H9 (cell line): ENCODE data around the gene LYAR. TPM values are rescaled to one million over a fixed set of nuclear protein-coding genes. Genes with fewer than 3 reads are reported as not detected.
"Not testable (repeated sequence)": the region's sequence is repeated elsewhere in the genome, so short reads cannot be mapped to it uniquely, and the experiment has no call there.

Experiments
- DNase-seq: peaks from one replicate; pipeline ENCODE4 v3.0.0-alpha.2; 2017
- H2AFZ ChIP-seq: one replicate; pipeline ENCODE4 v1.6.1; 2013; ENCODE audit warnings: mild to moderate bottlenecking, low read length, control low read depth, moderate library complexity
- H2AK5ac ChIP-seq: 2 replicates; pipeline ENCODE4 v1.6.1; 2013; ENCODE audit warnings: low read length, control low read depth, mixed read lengths; ENCODE audit not compliant: insufficient read length
- H2BK120ac ChIP-seq: one replicate; pipeline ENCODE4 v1.6.1; 2013; ENCODE audit warnings: low read depth, mild to moderate bottlenecking, low read length, control low read depth, inconsistent platforms; ENCODE audit not compliant: poor library complexity, severe bottlenecking
- H2BK12ac ChIP-seq: 2 replicates; pipeline ENCODE4 v1.6.1; 2013; ENCODE audit warnings: low read length, control low read depth, mixed read lengths, low read depth; ENCODE audit not compliant: insufficient read length
- H2BK15ac ChIP-seq: 2 replicates; pipeline ENCODE4 v1.6.1; 2013; ENCODE audit warnings: low read depth, low read length, control low read depth
- H2BK20ac ChIP-seq: one replicate; pipeline ENCODE4 v1.6.1; 2013; ENCODE audit warnings: low read depth, mild to moderate bottlenecking, low read length, control low read depth, inconsistent platforms; ENCODE audit not compliant: poor library complexity, severe bottlenecking
- H2BK5ac ChIP-seq: 2 replicates; pipeline ENCODE4 v1.6.1; 2013; ENCODE audit warnings: low read length, control low read depth, mixed read lengths; ENCODE audit not compliant: insufficient read length
- H3K14ac ChIP-seq: 2 replicates; pipeline ENCODE4 v1.6.1; 2013; ENCODE audit warnings: low read length, control low read depth; ENCODE audit not compliant: insufficient read depth
- H3K18ac ChIP-seq: 2 replicates; pipeline ENCODE4 v1.6.1; 2013; ENCODE audit warnings: low read depth, mild to moderate bottlenecking, mixed read lengths, low read length, control low read depth; ENCODE audit not compliant: insufficient read length
- H3K23ac ChIP-seq: 2 replicates; pipeline ENCODE4 v1.6.1; 2013; ENCODE audit warnings: low read length, control low read depth, mixed read lengths, low read depth; ENCODE audit not compliant: insufficient read length
- H3K23me2 ChIP-seq: 2 replicates; pipeline ENCODE4 v1.6.1; 2013; ENCODE audit warnings: low read depth, mild to moderate bottlenecking, mixed read lengths, low read length, control low read depth; ENCODE audit not compliant: insufficient read length, poor library complexity, severe bottlenecking
- H3K27ac ChIP-seq: 2 replicates; pipeline ENCODE4 v1.5.1; 2013; ENCODE audit warnings: low read length, control low read depth, mixed read lengths, low read depth; ENCODE audit not compliant: insufficient read length
- H3K27me3 ChIP-seq: 2 replicates; pipeline ENCODE4 v1.6.1; 2013; ENCODE audit warnings: low read length, control low read depth, inconsistent platforms; ENCODE audit not compliant: insufficient read depth
- H3K4ac ChIP-seq: 2 replicates; pipeline ENCODE4 v1.6.1; 2013; ENCODE audit warnings: low read depth, mild to moderate bottlenecking, control low read depth, inconsistent platforms, low read length, moderate library complexity
- H3K4me1 ChIP-seq: 2 replicates; pipeline ENCODE4 v1.6.1; 2013; ENCODE audit warnings: low read length, control low read depth, inconsistent platforms; ENCODE audit not compliant: insufficient read depth
- H3K4me2 ChIP-seq: 2 replicates; pipeline ENCODE4 v1.6.1; 2013; ENCODE audit warnings: low read length, control low read depth, mixed read lengths; ENCODE audit not compliant: insufficient read length, insufficient read depth
- H3K56ac ChIP-seq: 2 replicates; pipeline ENCODE4 v1.6.1; 2013; ENCODE audit warnings: low read depth, mild to moderate bottlenecking, mixed read lengths, low read length, control low read depth; ENCODE audit not compliant: insufficient read length
- H3K79me1 ChIP-seq: 2 replicates; pipeline ENCODE4 v1.6.1; 2013; ENCODE audit warnings: low read depth, mild to moderate bottlenecking, moderate library complexity, low read length, control low read depth, inconsistent platforms; ENCODE audit not compliant: insufficient read depth, poor library complexity, severe bottlenecking
- H3K79me2 ChIP-seq: 2 replicates; pipeline ENCODE4 v1.6.1; 2013; ENCODE audit warnings: low read length, control low read depth, inconsistent platforms; ENCODE audit not compliant: insufficient read depth
- H3K9ac ChIP-seq: 2 replicates; pipeline ENCODE4 v1.6.1; 2013; ENCODE audit warnings: low read length, control low read depth, mixed read lengths; ENCODE audit not compliant: insufficient read length; ENCODE audit errors: extremely low read depth
- H3K9me3 ChIP-seq: one replicate; pipeline ENCODE4 v1.6.1; 2013; ENCODE audit warnings: low read depth, low read length, inconsistent platforms; ENCODE audit not compliant: control insufficient read depth
- H3T11ph ChIP-seq: one replicate; pipeline ENCODE4 v1.6.1; 2013; ENCODE audit warnings: mild to moderate bottlenecking, low read length, control low read depth, inconsistent platforms
- H4K20me1 ChIP-seq: one replicate; pipeline ENCODE4 v1.6.1; 2013; ENCODE audit not compliant: control insufficient read depth, insufficient read length, insufficient read depth
- H4K5ac ChIP-seq: 2 replicates; pipeline ENCODE4 v1.6.1; 2013; ENCODE audit warnings: low read depth, mild to moderate bottlenecking, mixed read lengths, low read length, control low read depth; ENCODE audit not compliant: insufficient read length
- H4K8ac ChIP-seq: replicated peaks from 2 replicates; pipeline ENCODE4 v1.6.1; 2013; ENCODE audit warnings: low read length, control low read depth, mixed read lengths, low read depth; ENCODE audit not compliant: insufficient read length
- H4K91ac ChIP-seq: 2 replicates; pipeline ENCODE4 v1.6.1; 2013; ENCODE audit warnings: low read depth, mild to moderate bottlenecking, moderate library complexity, mixed read lengths, low read length, control low read depth; ENCODE audit not compliant: insufficient read length
- H3K27ac Mint-ChIP-seq, 3 experiments: 2 replicates in 2 of 3; 3 replicates in 1 of 3; pipeline ENCODE4 v1.8.0; 2020 to 2021; ENCODE audit warnings: mixed read lengths in 3 of 3, mild to moderate bottlenecking in 1 of 3, moderate library complexity in 1 of 3
- H3K27me3 Mint-ChIP-seq: 2 replicates; pipeline ENCODE4 v1.8.0; 2021; ENCODE audit warnings: low read depth, mild to moderate bottlenecking, moderate library complexity, mixed read lengths
- H3K36me3 Mint-ChIP-seq, 3 experiments: 2 replicates in 2 of 3; 3 replicates in 1 of 3; pipeline ENCODE4 v1.8.0; 2020 to 2021; ENCODE audit warnings: low read depth in 3 of 3, mixed read lengths in 3 of 3; ENCODE audit not compliant: insufficient read depth in 1 of 3
- H3K4me1 Mint-ChIP-seq, 2 experiments: 2 replicates each; pipeline ENCODE4 v1.8.0; 2020; ENCODE audit warnings: mixed read lengths in 2 of 2
- H3K4me3 Mint-ChIP-seq, 2 experiments: 2 replicates in 1 of 2; 3 replicates in 1 of 2; pipeline ENCODE4 v1.8.0; 2020 to 2021; ENCODE audit warnings: mild to moderate bottlenecking in 2 of 2, mixed read lengths in 2 of 2, moderate library complexity in 1 of 2
- H3K9me3 Mint-ChIP-seq, 2 experiments: 2 replicates in 1 of 2; 3 replicates in 1 of 2; pipeline ENCODE4 v1.8.0; 2020; ENCODE audit warnings: mild to moderate bottlenecking in 2 of 2, mixed read lengths in 2 of 2, moderate library complexity in 1 of 2
- CTCF ChIP-seq: fragments of 200-600 bp; sonication (generic); conservative IDR thresholded peaks from 3 replicates; pipeline ENCODE4 v1.8.0; 2021; ENCODE audit warnings: antibody characterized with exemption, mild to moderate bottlenecking
- whole genome bisulfite sequencing: extraction: QIAGEN DNeasy Blood & Tissue Kit; methylation state at CpG from one replicate; pipeline ENCODE4 v1.1.7; 2013; ENCODE audit warnings: missing lambda C conversion rate, low lambda C conversion rate, mixed read lengths; ENCODE audit not compliant: insufficient read length; ENCODE audit errors: extremely low coverage; 5-methylcytosine and 5-hydroxymethylcytosine counted together
- total RNA-seq: library from RNA; stranded (reverse); gene quantifications from 2 replicates; pipeline ENCODE4 v1.2.1, GENCODE V29; 2021

LYAR gene
- total RNA-seq, 1 experiment from 2014 or later: 50.9 TPM

- H2BK5ac ChIP-seq: no peak overlapping the region
- no peaks in the 10 kb centered on the region for H3K9me3 ChIP-seq
- H3K27me3 ChIP-seq: no peaks in the 10 kb centered on the region
- H3K27ac ChIP-seq: no peak overlapping the region
- Mint-ChIP-seq H3K4me3 (no peak overlapping the region), H3K4me1 (peaks cover 14 to 15% of the 10 kb centered on the region in 2 experiments), H3K27me3 (no peaks in the 10 kb centered on the region), H3K36me3 (peaks cover 20 to 45% (median 42%) of the 10 kb centered on the region in 3 experiments; a peak in 6 of 7 replicates), H3K27ac (no peak overlapping the region), H3K9me3 (no peaks in the 10 kb centered on the region)
- no peaks in the 10 kb centered on the region for H3K79me2 ChIP-seq
- H3K23me2 ChIP-seq: peaks cover 11% of the 10 kb centered on the region
- no peak overlapping the region for H2AFZ ChIP-seq
- no peak overlapping the region for H2BK20ac ChIP-seq
- no peak overlapping the region for H2BK15ac ChIP-seq
- H3K4ac ChIP-seq: no peak overlapping the region
- no peak overlapping the region for H3K4me2 ChIP-seq
- TF ChIP-seq CTCF: no peak
- peaks cover 2% of the 10 kb centered on the region for H3K79me1 ChIP-seq
- no peak overlapping the region for H4K5ac ChIP-seq
- H2BK12ac ChIP-seq: no peak overlapping the region
- no peak overlapping the region for H3K56ac ChIP-seq
- DNase-seq: no peak
- no peak overlapping the region for H3K18ac ChIP-seq
- no peaks in the 10 kb centered on the region for H3K4me1 ChIP-seq
- H4K20me1 ChIP-seq: no peaks in the 10 kb centered on the region
- no peak overlapping the region for H3T11ph ChIP-seq
- no peak overlapping the region for H2BK120ac ChIP-seq
- H4K91ac ChIP-seq: no peak overlapping the region
- WGBS: no CpG with 5 or more reads among the region's 1 CpG
- no peak overlapping the region for H4K8ac ChIP-seq
- H2AK5ac ChIP-seq: no peak overlapping the region
- H3K9ac ChIP-seq: no peak overlapping the region
- H3K14ac ChIP-seq: no peak overlapping the region
- H3K23ac ChIP-seq: no peak overlapping the region
Measured at GRCh38 chr4:4245172-4245571, 44.8 kb downstream of the LYAR start.

DNA sequence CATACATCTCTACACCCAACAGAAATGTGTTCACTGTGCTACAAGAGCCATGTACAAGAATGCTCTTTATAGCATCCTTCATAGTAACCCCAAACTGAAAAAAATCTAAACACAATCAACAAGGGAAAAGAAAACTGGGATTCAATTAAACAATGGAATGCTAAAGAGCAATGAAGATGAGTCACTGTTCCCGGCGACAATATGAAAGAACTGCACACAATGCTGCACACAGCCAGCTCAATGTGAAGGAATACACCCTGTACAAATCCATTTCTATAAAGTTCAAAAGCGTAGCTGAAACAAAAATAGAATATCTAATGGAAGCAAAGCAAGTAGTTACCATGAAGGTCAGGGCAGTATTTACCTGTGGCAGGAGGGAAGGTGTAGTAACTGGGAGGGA lies 50.4 kb downstream of the LYAR start:
- not testable (repeated sequence) for H3K79me1 ChIP-seq, H2BK5ac ChIP-seq, H3K18ac ChIP-seq, H3K14ac ChIP-seq, H3K9me3 Mint-ChIP-seq, H4K91ac ChIP-seq, H2AK5ac ChIP-seq, H3K23me2 ChIP-seq, H3K23ac ChIP-seq, H3K4me1 Mint-ChIP-seq, H4K8ac ChIP-seq, DNase-seq, H3K4me2 ChIP-seq, H3K9me3 ChIP-seq, H3K27ac Mint-ChIP-seq, H2BK15ac ChIP-seq, H3K4ac ChIP-seq, H3K27ac ChIP-seq, H3K4me1 ChIP-seq, H4K5ac ChIP-seq, H3K56ac ChIP-seq, H3K27me3 Mint-ChIP-seq, H2BK120ac ChIP-seq, H3K27me3 ChIP-seq, H3K4me3 Mint-ChIP-seq, H3K79me2 ChIP-seq, H2AFZ ChIP-seq, H3T11ph ChIP-seq, H2BK12ac ChIP-seq, H3K9ac ChIP-seq, H4K20me1 ChIP-seq, H2BK20ac ChIP-seq
- peaks cover 17 to 62% (median 52%) of the 10 kb centered on the region in 3 experiments; a peak in 6 of 7 replicates for H3K36me3 Mint-ChIP-seq
- no CpG with 5 or more reads among the region's 3 CpGs for WGBS
